Aorta (tissue), 5 donors: ENCODE measurements around the gene FAM234A. TPM values are rescaled to one million over a fixed set of nuclear protein-coding genes. Genes with fewer than 3 reads are reported as not detected.

Experiments
- ATAC-seq: fragments of 200-7000 bp; cut with Tn5 transposase; one replicate; pipeline ENCODE4 v1.9.1; 2022; ENCODE audit warnings: moderate library complexity; ENCODE audit not compliant: low FRiP score
- DNase-seq, 2 donors: peaks; one replicate each; pipeline ENCODE4 v3.0.0-alpha.2; 2020
- H3K27ac ChIP-seq, 2 donors: one replicate each; pipeline ENCODE4 v1.5.1; 2013; ENCODE audit warnings: low read length in 2 of 2, mild to moderate bottlenecking in 2 of 2, moderate library complexity in 2 of 2, control low read depth in 1 of 2, inconsistent platforms in 1 of 2, low read depth in 1 of 2
- H3K27me3 ChIP-seq, 2 donors: one replicate each; pipeline ENCODE4 v1.6.1; 2013; ENCODE audit warnings: control low read depth in 1 of 2, low read length in 1 of 2, mild to moderate bottlenecking in 1 of 2, moderate library complexity in 1 of 2; ENCODE audit not compliant: insufficient read depth in 2 of 2, control insufficient read depth in 1 of 2
- H3K36me3 ChIP-seq, 2 donors: one replicate each; pipeline ENCODE4 v1.6.1; 2013; ENCODE audit warnings: control low read depth in 1 of 2, low read length in 1 of 2, mild to moderate bottlenecking in 1 of 2; ENCODE audit not compliant: insufficient read depth in 2 of 2, control insufficient read depth in 1 of 2
- H3K4me1 ChIP-seq, 2 donors: one replicate each; pipeline ENCODE4 v1.6.1; 2013; ENCODE audit warnings: low read length in 2 of 2, control low read depth in 1 of 2, mild to moderate bottlenecking in 1 of 2, moderate library complexity in 1 of 2; ENCODE audit not compliant: insufficient read depth in 2 of 2, control insufficient read depth in 1 of 2
- H3K4me3 ChIP-seq, 2 donors: one replicate each; pipeline ENCODE4 v1.5.1; 2013; ENCODE audit warnings: low read length in 2 of 2, control low read depth in 1 of 2, mild to moderate bottlenecking in 1 of 2
- H3K9me3 ChIP-seq: one replicate; pipeline ENCODE4 v1.6.1; 2013; ENCODE audit warnings: mild to moderate bottlenecking, low read length; ENCODE audit not compliant: control insufficient read depth
- WGBS, 2 donors: extraction: QIAGEN DNeasy Blood & Tissue Kit; methylation state at CpG; one replicate each; pipeline ENCODE4 v1.1.7; 2013; 5-methylcytosine and 5-hydroxymethylcytosine counted together
- intact Hi-C, 2 donors: fragments of 100-400 bp; cut with DNase I; formaldehyde crosslinking; loops; one replicate each; pipeline versions ENCODE4 v1.14.2 to v1.15.0; 2022
- polyA plus RNA-seq, 2 donors: library from polyadenylated mRNA; stranded (reverse); fragments of 200-250 nt; gene quantifications; one replicate each; pipeline ENCODE4 v1.2.3, GENCODE V29; 2013
- total RNA-seq, 2 donors: library from RNA; stranded (reverse); fragmentation: NEBNext Ultra II Directional; extraction: Animal tissue kit (Norgen Biotek cat#: 25700); gene quantifications; one replicate each; pipeline ENCODE4 v1.2.1, GENCODE V29; 2021
- donor health status: healthy with polysubstance abuse.
- donor health status: Bipolar disorder and iron deficiency.
- donor health status: DM: no; HTN: no; CAD: no.
- donor health status: DM: no; HTN: no; CAD: no.
- donor health status: DM: yes; HTN: yes; CAD: no.

The FAM234A gene
- total and polyA plus RNA-seq, 4 donors = 32.2 to 60.7 (median 55.5) TPM

GRCh38 chr16:272633-273546 lies 38.3 kb downstream of the FAM234A start:
- ATAC-seq = peak; percentile 15
- no peaks in the 10 kb centered on the region for H3K4me1 ChIP-seq
- H3K27me3 ChIP-seq = no peaks in the 10 kb centered on the region
- intact Hi-C loops = no loop called here
- H3K27ac ChIP-seq = no peak overlapping the region
- no peaks in the 10 kb centered on the region for H3K36me3 ChIP-seq
- 86 to 87% methylated on average over 36 of the region's 36 CpGs for WGBS, 2 donors
- no peaks in the 10 kb centered on the region for H3K9me3 ChIP-seq
- no peak overlapping the region for H3K4me3 ChIP-seq
- no peak for DNase-seq

- DNase-seq (no peak), ATAC-seq (no peak)
- Histone ChIP-seq H3K9me3 (no peaks in the 10 kb centered on the region), H3K27ac (no peak overlapping the region), H3K4me3 (no peak overlapping the region), H3K36me3 (no peaks in the 10 kb centered on the region), H3K27me3 (no peaks in the 10 kb centered on the region), H3K4me1 (no peaks in the 10 kb centered on the region)
- WGBS, 2 donors = 89 to 93% methylated on average over 24 to 30 of the region's 30 CpGs
- intact Hi-C loops = no loop called here
Observed at GRCh38 chr16:273547-274421, 39.2 kb downstream of the FAM234A start.

GRCh38 chr16:275041-275641 lies 40.5 kb downstream of the FAM234A start:
- WGBS, 2 donors = 3 to 4% methylated on average over 50 to 58 of the region's 58 CpGs
- DNase-seq (no peak), ATAC-seq (no peak)
- H3K9me3 ChIP-seq = no peaks in the 10 kb centered on the region
- H3K4me3 ChIP-seq = peak overlapping the region in 1 of 2 donors; percentile 28
- intact Hi-C loops = no loop called here
- H3K27ac ChIP-seq = no peak overlapping the region
- no peaks in the 10 kb centered on the region for H3K4me1 ChIP-seq
- H3K27me3 ChIP-seq = no peaks in the 10 kb centered on the region
- no peaks in the 10 kb centered on the region for H3K36me3 ChIP-seq

GRCh38 chr16:275786-276232 lies 41.2 kb downstream of the FAM234A start, which contains the start of gene RGS11:
RGS11 (minus strand) TSS chr16:275944; CDS start chr16:275911, 33 bp downstream.
- Histone ChIP-seq H3K27ac (no peak within 1 kb of the TSS), H3K36me3 (no peaks in the 10 kb centered on the region), H3K4me1 (no peaks in the 10 kb centered on the region), H3K27me3 (no peaks in the 10 kb centered on the region), H3K4me3 (peak within 1 kb of the TSS in 1 of 2 donors; percentile 28), H3K9me3 (no peaks in the 10 kb centered on the region)
- ATAC-seq (no peak), DNase-seq (no peak)
- WGBS, 2 donors = 2 to 4% methylated on average over 33 to 56 of the region's 56 CpGs
- intact Hi-C loops = no loop called here

- 83 to 86% methylated on average over 20 of the region's 20 CpGs for WGBS, 2 donors
- intact Hi-C loops = no loop called here
- Histone ChIP-seq H3K9me3 (no peaks in the 10 kb centered on the region), H3K27ac (no peak overlapping the region), H3K27me3 (no peaks in the 10 kb centered on the region), H3K4me1 (no peaks in the 10 kb centered on the region), H3K4me3 (no peak overlapping the region), H3K36me3 (no peaks in the 10 kb centered on the region)
- DNase-seq = no peak
- no peak for ATAC-seq
Observed at GRCh38 chr16:276426-277077, 41.9 kb downstream of the FAM234A start.

GRCh38 chr16:278863-279366 lies 44.3 kb downstream of the FAM234A start:
- no peak overlapping the region for H3K27ac ChIP-seq
- H3K27me3 ChIP-seq = no peaks in the 10 kb centered on the region
- no peaks in the 10 kb centered on the region for H3K36me3 ChIP-seq
- no peaks in the 10 kb centered on the region for H3K4me1 ChIP-seq
- ATAC-seq (no peak), DNase-seq (no peak)
- no peak overlapping the region for H3K4me3 ChIP-seq
- no peaks in the 10 kb centered on the region for H3K9me3 ChIP-seq
- intact Hi-C loops = no loop called here
- WGBS, 2 donors = 76 to 81% methylated on average over 6 of the region's 6 CpGs

- Histone ChIP-seq H3K36me3 (no peaks in the 10 kb centered on the region), H3K27ac (no peak overlapping the region), H3K4me1 (no peaks in the 10 kb centered on the region), H3K4me3 (no peak overlapping the region), H3K27me3 (no peaks in the 10 kb centered on the region), H3K9me3 (no peaks in the 10 kb centered on the region)
- 69 to 88% methylated on average over 6 to 7 of the region's 7 CpGs for WGBS, 2 donors
- ATAC-seq = no peak
- no peak for DNase-seq
- intact Hi-C loops = no loop called here
Observed at GRCh38 chr16:279531-279930, 44.9 kb downstream of the FAM234A start.

- no peaks in the 10 kb centered on the region for H3K36me3 ChIP-seq
- H3K27ac ChIP-seq = no peak overlapping the region
- no peaks in the 10 kb centered on the region for H3K9me3 ChIP-seq
- H3K4me1 ChIP-seq = no peaks in the 10 kb centered on the region
- no peak overlapping the region for H3K4me3 ChIP-seq
- DNase-seq (no peak), ATAC-seq (no peak)
- 7 to 9% methylated on average over 36 to 47 of the region's 47 CpGs for WGBS, 2 donors
- no peaks in the 10 kb centered on the region for H3K27me3 ChIP-seq
- intact Hi-C loops = no loop called here
Observed at GRCh38 chr16:280005-280460, 45.4 kb downstream of the FAM234A start.
